Pancreas (tissue), 10 donors: ENCODE results near the gene TMEM201. TPM values are rescaled to one million over a fixed set of nuclear protein-coding genes. Genes with fewer than 3 reads are reported as not detected.
A peak's percentile ranks its signal among the peaks of the same experiment; 100 is the strongest.

Source experiments
- ATAC-seq, 4 donors: fragments of 200-7000 bp; cut with Tn5 transposase; one replicate each; pipeline versions ENCODE4 v1.8.0 to v1.9.1; 2020; ENCODE audit warnings: mild to moderate bottlenecking in 4 of 4, moderate library complexity in 4 of 4
- DNase-seq, 6 donors: peaks; one replicate each; pipeline ENCODE4 v3.0.0-alpha.2; 2020
- FAIRE-seq: peaks from 2 replicates; lab custom pipeline; 2012; peaks lifted over from hg19 to GRCh38; lab: Jason Lieb, UNC
- H3K27ac ChIP-seq, 4 donors: fragments of 200-600 bp; sonication (generic); 1 replicate in 3 of 4; 2 replicates in 1 of 4; pipeline versions ENCODE4 v1.5.0 to v1.8.0; 2020
- H3K27me3 ChIP-seq, 4 donors: fragments of 200-600 bp; one replicate each; pipeline ENCODE4 v1.8.0; 2021
- H3K36me3 ChIP-seq, 3 donors: fragments of 200-600 bp; sonication (generic) in 1 of 3; one replicate each; pipeline versions ENCODE4 v1.5.0 to v1.8.0; 2020 to 2021
- H3K4me1 ChIP-seq, 3 donors: fragments of 200-600 bp; one replicate each; pipeline ENCODE4 v1.8.0; 2021
- H3K4me3 ChIP-seq, 4 donors: fragments of 200-600 bp; sonication (generic) in 2 of 4; one replicate each; pipeline versions ENCODE4 v1.5.0 to v1.8.0; 2020 to 2021
- H3K9me3 ChIP-seq, 4 donors: fragments of 200-600 bp; one replicate each; pipeline ENCODE4 v1.8.0; 2021
- WGBS, 2 donors: extraction: QIAGEN DNeasy Blood & Tissue Kit; methylation state at CpG; one replicate each; pipeline ENCODE4 v1.1.7; 2013; 5-methylcytosine and 5-hydroxymethylcytosine counted together
- intact Hi-C, 3 donors: fragments of 100-400 bp; cut with DNase I; formaldehyde crosslinking; loops; one replicate each; pipeline versions ENCODE4 v1.11.1 to v1.14.2; 2022
- polyA plus RNA-seq, 2 donors: library from polyadenylated mRNA; stranded (reverse); fragments of 200-250 nt; gene quantifications; one replicate each; pipeline ENCODE4 v1.2.3, GENCODE V29; 2013
- total RNA-seq, 6 donors: library from RNA; stranded (reverse); fragmentation: NEBNext Ultra II Directional in 4 of 6; extraction: Animal tissue kit (Norgen Biotek cat#: 25700) in 4 of 6; gene quantifications; one replicate each; pipeline versions ENCODE4 v1.2.1 to v1.2.4, GENCODE V29; 2021 to 2023
- TF ChIP-seq, protein P1 (sequence below), 4 donors: fragments of 200-600 bp; sonication (generic) in 3 of 4; IDR thresholded peaks; one replicate each; pipeline versions ENCODE4 v1.5.0 to v1.8.0; 2021; ENCODE audit warnings: antibody characterized with exemption in 4 of 4
- donor health status: healthy with polysubstance abuse.
- donor health status: DM: no; HTN: no; CAD: no; lungs with moderate emphysema.
- donor health status: DM: no; HTN: no; CAD: no.
- donor health status: control.
- donor health status: control.
- donor health status: Bipolar disorder and iron deficiency.
- donor health status: DM: yes; HTN: yes; CAD: no.
- donor health status: DM: no; HTN: no; CAD: no.
- donor health status: DM: no; HTN: no; CAD: no.
- donor health status: DM: yes; HTN: yes; CAD: no.

TMEM201 gene
- total and polyA plus RNA-seq, 8 donors, result 2.9 to 7.2 (median 6.2) TPM

- Histone ChIP-seq H3K27ac (no peak overlapping the region), H3K9me3 (no peaks in the 10 kb centered on the region), H3K4me1 (no peaks in the 10 kb centered on the region), H3K27me3 (no peaks in the 10 kb centered on the region), H3K4me3 (no peak overlapping the region), H3K36me3 (no peaks in the 10 kb centered on the region)
- FAIRE-seq (no peak), DNase-seq (no peak), ATAC-seq (peak in 1 of 4 donors; percentile 53)
- intact Hi-C loops, result no loop called here
- TF ChIP-seq, protein P1, sequence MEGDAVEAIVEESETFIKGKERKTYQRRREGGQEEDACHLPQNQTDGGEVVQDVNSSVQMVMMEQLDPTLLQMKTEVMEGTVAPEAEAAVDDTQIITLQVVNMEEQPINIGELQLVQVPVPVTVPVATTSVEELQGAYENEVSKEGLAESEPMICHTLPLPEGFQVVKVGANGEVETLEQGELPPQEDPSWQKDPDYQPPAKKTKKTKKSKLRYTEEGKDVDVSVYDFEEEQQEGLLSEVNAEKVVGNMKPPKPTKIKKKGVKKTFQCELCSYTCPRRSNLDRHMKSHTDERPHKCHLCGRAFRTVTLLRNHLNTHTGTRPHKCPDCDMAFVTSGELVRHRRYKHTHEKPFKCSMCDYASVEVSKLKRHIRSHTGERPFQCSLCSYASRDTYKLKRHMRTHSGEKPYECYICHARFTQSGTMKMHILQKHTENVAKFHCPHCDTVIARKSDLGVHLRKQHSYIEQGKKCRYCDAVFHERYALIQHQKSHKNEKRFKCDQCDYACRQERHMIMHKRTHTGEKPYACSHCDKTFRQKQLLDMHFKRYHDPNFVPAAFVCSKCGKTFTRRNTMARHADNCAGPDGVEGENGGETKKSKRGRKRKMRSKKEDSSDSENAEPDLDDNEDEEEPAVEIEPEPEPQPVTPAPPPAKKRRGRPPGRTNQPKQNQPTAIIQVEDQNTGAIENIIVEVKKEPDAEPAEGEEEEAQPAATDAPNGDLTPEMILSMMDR (IDR thresholded peaks at IDR 0.05), result no peak
- WGBS, 2 donors, result 66 to 70% methylated on average over 8 of the region's 8 CpGs
These were observed 54.9 kb downstream of the TMEM201 start for GRCh38 chr1:9643351-9644256.

DNA sequence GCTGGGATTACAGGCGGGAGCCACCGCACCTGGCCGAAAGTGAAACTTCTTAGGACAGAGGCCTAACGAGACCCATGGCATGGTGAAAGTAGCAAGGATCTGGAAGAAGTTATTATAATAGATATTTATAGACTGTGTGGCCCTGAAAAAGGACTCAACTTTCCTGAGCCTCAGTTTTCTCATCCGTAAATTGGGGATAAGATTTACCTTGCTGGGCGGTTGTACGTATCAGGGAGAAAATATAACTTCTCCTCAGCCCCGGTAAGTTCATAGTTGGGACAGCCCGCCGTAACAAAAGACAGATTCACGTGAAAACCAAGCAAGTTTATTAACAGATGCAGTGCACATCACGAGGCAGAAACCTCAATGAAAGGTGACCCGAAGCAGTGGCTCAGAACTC lies 57.3 kb downstream of the TMEM201 start:
- Histone ChIP-seq H3K27ac (no peak overlapping the region), H3K27me3 (no peaks in the 10 kb centered on the region), H3K9me3 (no peaks in the 10 kb centered on the region), H3K4me1 (no peaks in the 10 kb centered on the region), H3K4me3 (no peak overlapping the region), H3K36me3 (no peaks in the 10 kb centered on the region)
- FAIRE-seq, result no peak
- TF ChIP-seq, protein P1 (IDR thresholded peaks at IDR 0.05), result no peak
- DNase-seq, result no peak
- 88 to 92% methylated on average over 13 of the region's 13 CpGs for WGBS, 2 donors
- intact Hi-C loops, result no loop called here
- ATAC-seq, result no peak

GRCh38 chr1:9648171-9648570 lies 59.5 kb downstream of the TMEM201 start:
- Histone ChIP-seq H3K36me3 (no peaks in the 10 kb centered on the region), H3K27me3 (peaks cover 0 to 10% (median 0%) of the 10 kb centered on the region in 4 donors), H3K27ac (no peak overlapping the region), H3K4me3 (no peak overlapping the region), H3K9me3 (no peaks in the 10 kb centered on the region), H3K4me1 (peaks cover 0 to 7% (median 0%) of the 10 kb centered on the region in 3 donors)
- TF ChIP-seq, protein P1 (IDR thresholded peaks at IDR 0.05), result no peak
- ATAC-seq, result no peak
- no peak for DNase-seq
- no peak for FAIRE-seq
- 63 to 73% methylated on average over 10 of the region's 10 CpGs for WGBS, 2 donors
- intact Hi-C loops, result no loop called here

GRCh38 chr1:9649769-9650168 lies 61.1 kb downstream of the TMEM201 start:
- DNase-seq (no peak), ATAC-seq (no peak), FAIRE-seq (no peak)
- H3K36me3 ChIP-seq, result no peaks in the 10 kb centered on the region
- TF ChIP-seq, protein P1 (IDR thresholded peaks at IDR 0.05), result no peak
- no peak overlapping the region for H3K4me3 ChIP-seq
- H3K4me1 ChIP-seq, result peaks cover 0 to 7% (median 0%) of the 10 kb centered on the region in 3 donors
- H3K27ac ChIP-seq, result no peak overlapping the region
- peaks cover 0 to 10% (median 0%) of the 10 kb centered on the region in 4 donors for H3K27me3 ChIP-seq
- 82 to 96% methylated on average over 3 of the region's 3 CpGs for WGBS, 2 donors
- H3K9me3 ChIP-seq, result no peaks in the 10 kb centered on the region
- intact Hi-C loops, result no loop called here

- H3K4me3 ChIP-seq, result peak overlapping the region in 1 of 4 donors; percentile 50
- TF ChIP-seq, protein P1 (IDR thresholded peaks at IDR 0.05), result no peak
- H3K36me3 ChIP-seq, result no peaks in the 10 kb centered on the region
- H3K4me1 ChIP-seq, result peaks cover 0 to 7% (median 0%) of the 10 kb centered on the region in 3 donors
- intact Hi-C loops, result no loop called here
- H3K9me3 ChIP-seq, result no peaks in the 10 kb centered on the region
- peaks cover 0 to 10% (median 0%) of the 10 kb centered on the region in 4 donors for H3K27me3 ChIP-seq
- H3K27ac ChIP-seq, result no peak overlapping the region
- DNase-seq, result no peak
- WGBS, 2 donors, result 27 to 30% methylated on average over 10 of the region's 10 CpGs
- ATAC-seq, result no peak
- no peak for FAIRE-seq
These were observed 62.5 kb downstream of the TMEM201 start for GRCh38 chr1:9651220-9651564.
